ENCODE data around the gene NOS1AP.
"Not testable (repeated sequence)": the region's sequence is repeated elsewhere in the genome, so short reads cannot be mapped to it uniquely, and the experiment has no call there.

Gene NOS1AP

DNA sequence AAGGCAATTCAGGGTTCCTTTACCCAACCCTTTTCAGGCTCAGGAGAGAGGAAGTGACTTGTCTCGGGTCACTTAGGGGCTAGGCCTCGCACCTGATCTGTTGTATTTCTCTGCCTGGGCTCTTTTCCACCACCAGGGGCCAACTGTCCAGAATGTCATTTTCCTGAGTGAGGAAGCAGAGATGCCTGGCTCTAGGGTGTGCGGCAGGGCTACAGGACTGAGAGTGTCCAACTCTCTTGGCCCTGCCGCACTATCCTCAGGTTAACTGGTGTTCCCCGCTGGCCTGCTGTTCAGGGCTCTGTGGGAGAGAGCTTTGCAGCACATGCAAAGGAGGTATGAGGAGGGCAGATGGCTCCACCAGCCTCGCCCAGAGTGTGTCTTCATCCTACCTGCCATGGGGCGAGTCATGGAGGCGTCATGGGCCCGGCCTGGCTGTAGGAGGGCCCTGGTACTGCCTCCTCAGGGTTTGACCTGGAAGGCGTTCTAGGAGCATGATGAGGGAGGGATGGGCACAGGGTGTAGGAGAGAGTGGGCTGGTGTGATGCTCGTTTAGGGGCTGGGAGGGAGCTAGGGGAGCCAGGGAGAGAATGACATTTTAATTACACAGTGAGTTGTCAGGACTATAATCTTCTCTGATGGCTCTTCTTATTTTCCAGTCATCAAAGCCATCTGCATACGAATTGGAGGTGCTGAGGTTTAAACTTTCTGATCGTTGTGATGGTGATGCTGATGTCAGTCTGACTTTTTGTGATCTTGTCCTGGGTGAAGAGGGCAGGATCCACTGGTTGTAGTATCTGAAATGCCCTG lies 128.3 kb downstream of the NOS1AP start:
- DNase-seq = no peak

DNA sequence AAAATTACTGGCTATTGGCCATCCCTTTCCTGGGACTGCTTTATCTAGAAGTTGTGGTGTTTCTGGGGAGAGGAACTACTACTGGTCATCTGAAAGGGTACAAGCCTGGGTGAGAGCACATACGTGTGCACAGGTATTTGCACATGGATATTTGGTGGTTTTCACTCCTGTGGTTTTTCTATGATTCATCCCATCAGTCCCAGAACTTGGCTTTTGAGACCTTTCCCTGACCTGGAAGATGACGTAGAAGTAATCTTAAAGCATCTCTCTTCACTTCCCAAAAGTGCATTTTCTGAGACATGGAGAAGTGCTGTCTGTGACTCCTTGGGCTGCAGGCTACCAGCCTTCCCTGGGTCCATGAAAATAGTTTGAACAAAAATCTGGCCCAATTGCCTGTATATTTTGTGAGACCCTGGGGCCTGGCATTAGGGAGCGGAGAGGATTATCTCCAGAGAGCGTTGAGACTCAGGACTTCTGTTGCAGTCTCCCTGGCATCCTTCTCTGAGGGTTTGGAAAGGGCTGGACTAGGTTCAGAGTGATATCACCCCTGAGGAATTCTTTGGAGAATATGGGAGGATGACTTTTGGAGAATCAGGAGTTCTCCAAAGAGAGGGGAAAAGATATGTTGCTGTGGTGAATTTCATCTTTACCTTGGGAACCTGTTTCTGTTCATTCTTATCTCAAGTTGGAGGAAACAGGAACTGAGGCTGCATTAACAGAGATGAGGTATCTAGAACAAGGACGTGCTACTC lies 130.8 kb downstream of the NOS1AP start:
- DNase-seq = no peak

DNA sequence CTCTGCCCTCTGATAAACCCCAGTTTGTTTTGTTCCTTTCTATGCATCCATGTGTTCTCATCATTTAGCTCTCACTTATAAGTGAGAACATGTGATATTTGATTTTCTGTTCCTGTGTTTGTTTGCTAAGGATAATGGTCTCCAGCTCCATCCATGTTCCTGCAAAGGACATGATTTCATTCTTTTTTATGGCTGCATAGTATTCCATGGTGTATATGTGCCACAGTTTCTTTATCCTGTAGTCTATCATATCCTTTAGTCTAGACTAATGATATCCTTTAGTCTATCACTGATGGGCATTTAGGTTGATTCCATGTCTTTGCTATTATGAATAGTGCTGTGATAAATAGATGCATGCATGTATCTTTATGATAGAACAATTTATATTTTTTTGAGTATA lies 131.6 kb downstream of the NOS1AP start:
- not testable (repeated sequence) for DNase-seq

DNA sequence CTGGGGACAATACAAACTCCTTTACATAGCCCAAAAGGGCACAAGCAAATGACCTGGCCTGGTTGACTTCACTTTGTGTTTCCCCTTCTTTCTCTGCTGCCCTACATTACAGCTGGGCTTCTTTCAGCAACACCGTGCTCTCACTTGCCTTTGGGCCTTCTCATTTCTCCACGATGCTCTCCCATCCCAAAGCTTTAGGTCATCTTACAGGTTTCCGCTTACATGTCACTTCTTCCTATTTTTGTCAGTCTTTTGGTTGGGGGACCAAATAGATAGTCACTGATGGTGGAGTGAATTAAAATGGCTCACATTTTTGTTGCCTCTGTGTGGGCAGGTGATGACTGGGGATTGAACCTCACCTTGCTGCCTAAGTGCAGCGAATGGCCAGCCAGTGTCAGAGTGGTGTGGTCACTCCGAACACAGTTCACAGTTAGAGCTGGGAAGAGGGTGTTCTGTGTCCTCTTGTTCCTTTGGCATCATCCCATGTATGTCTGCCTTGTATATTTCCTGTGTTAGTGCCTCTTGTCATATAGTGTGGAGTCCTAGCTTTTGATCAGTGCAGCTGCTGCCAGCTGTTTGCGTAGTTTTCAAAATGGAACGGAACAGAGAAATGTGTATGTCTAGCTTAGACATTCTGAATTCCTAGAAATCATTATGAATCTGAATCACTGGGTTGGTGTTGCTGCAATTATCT lies 134.8 kb downstream of the NOS1AP start:
- no peak for DNase-seq

DNA sequence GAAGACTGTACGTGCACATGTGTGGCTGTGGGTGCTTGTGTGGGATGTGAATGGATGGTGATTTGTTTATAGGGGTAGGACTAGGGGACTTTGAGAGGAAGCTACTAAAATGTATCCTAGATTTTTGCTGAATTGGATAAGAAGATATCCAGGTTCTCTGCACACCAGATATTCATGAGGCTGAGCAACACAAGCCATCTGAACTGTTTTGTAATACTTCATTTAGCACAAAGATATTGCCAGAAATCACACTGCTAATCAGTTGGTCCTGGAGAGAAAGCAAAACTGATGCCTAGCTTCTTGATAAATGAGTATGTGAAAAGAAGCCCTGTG lies 135.3 kb downstream of the NOS1AP start:
- DNase-seq = no peak

DNA sequence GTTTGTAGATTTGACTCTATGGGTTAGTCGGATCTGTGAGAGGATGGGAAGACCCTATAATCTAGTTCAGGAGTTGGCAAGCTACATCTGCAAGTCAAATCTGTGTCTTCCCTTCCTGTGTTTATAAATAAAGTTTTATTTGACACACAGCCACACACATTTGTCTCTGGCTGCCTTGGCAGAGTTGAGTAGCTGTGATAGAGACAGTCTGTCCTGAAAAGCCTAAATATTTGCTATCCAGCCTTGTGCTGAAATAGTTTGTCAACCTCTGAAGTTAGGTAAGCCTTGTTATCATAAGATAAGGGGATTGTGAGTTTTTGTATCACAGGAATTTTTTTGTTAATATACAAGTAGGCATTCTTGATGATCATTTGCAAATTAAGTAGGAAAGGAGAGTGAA lies 136.8 kb downstream of the NOS1AP start:
- DNase-seq = no peak

DNA sequence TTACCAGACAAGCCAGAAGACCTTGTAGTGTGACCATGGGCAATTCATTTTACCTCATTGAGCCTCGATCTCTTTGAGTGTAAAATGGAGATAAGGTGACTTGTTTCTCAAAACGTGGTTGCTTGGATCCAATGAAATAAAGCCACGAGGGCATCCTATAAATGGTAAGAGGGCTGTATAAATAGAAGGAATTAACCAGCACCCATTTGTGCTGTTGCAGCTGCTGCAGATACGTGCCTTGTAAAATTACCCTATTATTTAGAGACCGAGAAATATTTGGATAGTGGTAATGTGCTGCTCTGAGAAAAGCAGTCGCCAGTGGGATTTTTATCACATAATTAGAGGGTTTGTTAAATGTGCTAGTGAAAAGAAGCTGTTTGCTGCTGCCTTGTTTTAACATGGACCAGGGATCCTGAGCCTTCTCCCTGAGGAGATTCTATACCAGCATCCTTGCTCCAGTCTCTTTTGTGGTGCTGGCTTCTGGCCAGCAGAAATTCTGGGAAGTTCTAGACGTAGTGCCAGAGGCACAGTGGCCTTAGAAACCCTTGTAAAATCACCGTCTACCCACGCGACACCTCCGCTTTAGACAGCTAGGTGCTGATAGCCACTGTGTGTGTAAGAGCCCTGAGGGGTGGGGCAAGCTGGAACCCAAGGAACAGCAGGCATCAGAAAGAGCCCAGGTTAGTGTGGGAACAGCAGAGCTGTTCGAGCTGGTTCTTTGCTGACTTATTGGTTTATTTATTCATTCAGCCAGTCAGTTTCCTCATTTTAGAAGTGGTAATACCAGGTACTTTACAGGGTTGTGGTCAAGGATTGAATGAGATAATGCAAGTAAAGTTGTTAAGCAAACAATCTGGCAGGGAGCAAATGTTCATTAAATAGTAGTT lies 137.5 kb downstream of the NOS1AP start:
- no peak for DNase-seq

DNA sequence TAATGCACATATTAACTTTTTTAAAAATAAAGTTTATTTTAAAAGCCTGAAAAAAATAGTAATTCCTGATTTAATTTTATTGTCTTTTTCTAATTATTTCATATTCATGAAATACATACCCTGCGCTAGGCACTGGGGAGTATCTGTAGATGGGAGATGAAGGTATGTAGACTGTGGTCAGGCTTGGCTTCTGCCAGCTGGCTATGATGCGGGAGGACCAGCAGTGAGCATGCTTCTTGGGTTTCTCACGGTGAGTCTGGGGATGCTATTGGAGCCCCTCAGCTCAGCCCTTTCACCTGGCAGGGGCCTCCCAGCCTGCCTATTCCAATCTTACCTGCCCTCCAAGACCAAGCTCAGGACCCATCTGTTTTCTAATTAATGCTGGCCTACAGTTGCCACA lies 138.4 kb downstream of the NOS1AP start:
- DNase-seq = no peak

DNA sequence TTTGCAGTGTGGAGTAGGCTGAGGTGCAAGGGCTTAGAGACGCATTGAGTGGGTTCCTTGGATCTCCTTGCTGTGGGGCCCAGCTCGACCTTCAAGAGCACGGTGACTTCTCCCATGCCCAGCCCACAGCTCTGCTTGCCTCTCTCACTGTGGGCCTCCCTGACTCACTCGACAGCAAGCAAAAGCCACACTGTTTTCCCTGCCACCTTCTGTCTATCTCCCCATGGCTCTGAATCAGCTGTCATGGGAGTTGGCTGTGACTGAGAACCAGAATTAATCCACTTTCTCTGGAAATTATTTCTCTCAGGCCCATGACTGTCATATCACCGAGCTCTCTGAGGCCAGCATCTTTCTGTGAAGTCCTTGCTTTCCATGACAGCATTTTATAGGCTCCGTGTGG lies 140.7 kb downstream of the NOS1AP start:
- DNase-seq = no peak

DNA sequence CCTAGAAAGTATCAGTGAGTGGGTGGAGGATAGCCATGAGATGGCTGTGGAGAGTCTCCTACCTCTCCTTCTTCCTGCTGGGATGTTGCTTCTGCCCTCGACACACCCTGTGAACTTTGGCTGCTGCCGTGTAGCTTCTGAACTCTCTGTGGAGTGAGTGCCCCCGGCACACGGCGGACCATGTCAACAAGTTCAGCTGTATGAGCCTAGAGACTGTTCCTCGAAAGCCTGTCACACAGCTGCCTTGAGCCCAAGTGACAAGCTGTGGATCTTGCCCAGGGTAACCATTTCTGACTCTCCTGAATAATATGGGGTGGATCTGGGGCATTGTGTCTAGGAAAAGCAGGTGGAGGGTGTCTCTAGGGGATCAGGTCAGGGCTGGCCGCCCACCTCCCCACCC lies 143.2 kb downstream of the NOS1AP start:
- no peak for DNase-seq

DNA sequence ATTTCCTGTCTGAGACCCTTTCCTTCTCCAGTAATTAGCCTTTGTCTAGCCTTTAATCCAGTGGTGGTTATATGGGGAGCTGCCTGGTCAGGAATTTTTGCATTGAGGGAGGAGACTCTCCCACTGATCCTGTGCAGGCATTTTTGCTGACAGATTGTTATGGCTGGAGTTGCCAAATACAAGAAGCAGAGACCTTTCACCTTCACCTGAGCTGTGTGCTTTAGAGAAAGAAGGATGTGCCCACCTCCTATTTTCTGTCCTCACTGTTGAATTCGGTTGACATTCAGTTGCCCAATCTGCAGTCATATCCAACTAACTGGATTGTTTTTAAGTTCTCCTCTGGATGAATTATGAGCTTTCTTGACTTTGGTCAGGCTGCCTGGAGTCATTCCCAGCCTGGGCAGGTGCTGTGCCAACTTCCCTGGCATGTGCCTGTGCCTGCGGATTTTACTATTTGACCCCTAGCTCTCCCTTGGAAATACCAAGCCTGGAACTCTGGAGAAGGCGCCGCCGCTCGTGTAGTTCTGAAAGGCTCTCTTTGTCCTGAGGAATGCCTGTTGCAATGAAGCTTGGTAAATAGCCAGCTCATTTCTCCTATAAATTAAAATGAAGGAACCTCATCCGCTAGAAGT lies 143.9 kb downstream of the NOS1AP start:
- DNase-seq = no peak

DNA sequence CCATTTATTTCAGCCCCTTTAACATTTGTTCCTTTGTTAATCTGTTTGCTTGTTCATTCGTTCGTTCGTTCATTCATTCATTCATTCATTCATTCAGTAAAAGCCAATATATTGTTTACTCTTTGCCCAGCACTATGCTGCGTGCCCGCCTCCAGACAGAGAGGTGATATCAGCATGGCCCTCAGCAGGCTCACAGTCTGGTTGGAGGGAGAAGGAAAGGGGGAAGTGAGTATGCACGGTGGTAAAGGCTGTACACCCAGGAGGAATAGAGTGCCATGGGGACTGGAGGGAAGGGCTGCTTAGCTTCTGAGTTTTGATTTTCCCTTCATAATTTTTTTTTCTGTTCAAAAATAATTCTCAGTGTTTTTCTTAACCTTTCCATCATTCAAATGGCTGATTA lies 144.7 kb downstream of the NOS1AP start:
- DNase-seq = no peak

DNA sequence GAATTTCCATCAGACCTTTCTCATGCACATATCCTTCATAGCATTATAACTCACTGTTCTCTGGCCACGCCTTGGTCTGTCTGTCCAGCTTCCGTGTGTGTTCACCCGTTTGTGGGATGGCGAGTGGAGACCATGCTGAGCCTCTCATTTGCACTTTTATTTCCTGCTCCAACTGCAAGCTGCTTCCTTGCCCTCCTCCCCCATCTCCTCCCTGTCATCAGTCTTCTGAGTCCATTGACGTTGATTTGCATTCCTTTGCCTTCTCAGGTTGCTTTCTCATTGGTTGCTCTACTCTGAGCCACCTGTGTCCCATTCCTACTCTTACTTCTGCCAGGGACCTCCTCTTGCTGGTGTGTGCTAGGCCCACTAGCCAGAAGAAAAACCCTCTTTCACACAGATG lies 146.4 kb downstream of the NOS1AP start:
- no peak for DNase-seq

DNA sequence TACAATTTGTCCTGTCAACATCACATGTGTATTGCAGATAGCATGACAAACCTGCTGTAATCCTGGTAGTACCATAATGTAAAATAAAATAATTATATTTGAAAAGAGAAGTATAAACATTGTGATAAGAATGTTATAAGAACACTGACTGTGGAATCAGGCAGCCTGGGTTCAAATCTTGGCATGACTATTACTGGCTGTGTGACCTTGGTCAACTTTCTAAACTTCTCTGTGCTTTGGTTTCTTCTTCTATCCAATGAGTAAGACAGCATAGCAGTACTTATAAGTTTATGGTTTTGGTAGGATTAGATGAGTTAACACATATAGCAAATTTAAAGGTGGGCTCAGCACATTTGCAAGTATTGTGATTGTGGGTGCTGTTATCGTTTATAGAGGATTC lies 147.1 kb downstream of the NOS1AP start:
- DNase-seq = no peak

DNA sequence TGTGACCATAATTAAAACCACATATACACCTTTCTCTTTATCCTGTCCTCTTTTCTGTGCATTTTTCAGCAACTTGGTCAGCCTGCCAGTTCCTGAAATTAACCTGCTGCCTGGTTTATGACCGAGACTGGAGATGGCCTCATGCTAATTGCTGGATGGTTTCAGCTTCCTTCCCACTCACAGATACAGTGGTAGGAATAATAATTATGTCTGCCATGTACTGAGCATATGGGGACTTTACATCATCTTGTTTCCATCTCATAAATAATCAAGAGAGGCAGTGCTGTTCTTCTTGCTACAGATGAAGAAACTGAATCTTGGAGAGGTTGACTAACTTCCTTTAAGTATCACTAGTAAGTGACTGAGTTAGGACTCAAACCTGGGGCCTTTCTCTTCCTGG lies 148.2 kb downstream of the NOS1AP start:
- DNase-seq = no peak

DNA sequence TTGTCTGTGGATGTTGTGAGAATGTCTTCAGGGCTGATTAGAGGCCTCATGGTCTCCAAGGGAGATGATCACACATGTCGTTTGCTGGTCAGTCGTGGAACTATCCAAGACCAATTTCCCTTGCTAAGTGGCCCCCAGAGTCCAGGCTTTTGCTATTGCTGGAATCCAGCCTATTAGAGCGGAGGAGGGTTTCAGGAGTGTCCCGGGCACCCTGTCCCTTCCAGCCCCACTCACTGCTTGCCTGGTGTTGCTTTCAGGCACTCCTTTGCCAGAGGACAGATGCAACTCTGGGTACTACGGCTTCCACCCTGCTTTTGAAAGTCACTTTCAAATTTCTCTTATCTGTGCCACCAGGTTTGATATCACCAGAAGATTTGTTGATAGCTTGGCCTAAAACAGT lies 149.1 kb downstream of the NOS1AP start:
- no peak for DNase-seq

DNA sequence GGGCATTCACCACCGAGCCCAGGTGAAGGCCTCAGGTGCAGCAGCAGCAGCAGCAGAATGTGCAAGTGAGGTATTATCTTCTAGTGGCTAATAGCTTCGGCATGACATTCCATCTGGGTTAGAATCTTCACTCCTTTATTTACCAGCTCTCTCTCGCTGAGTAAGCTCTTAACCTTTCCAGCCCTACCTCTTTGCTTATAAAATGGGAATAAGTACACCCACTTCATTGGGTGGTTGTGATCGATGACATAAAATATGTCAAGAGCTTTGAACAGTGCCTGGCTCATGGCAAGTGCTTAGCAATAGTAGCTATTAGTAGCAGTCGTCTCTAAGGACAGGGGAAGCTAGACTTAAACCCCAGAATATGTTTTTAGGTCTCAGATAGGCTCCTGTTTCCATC lies 149.5 kb downstream of the NOS1AP start:
- DNase-seq = no peak

DNA sequence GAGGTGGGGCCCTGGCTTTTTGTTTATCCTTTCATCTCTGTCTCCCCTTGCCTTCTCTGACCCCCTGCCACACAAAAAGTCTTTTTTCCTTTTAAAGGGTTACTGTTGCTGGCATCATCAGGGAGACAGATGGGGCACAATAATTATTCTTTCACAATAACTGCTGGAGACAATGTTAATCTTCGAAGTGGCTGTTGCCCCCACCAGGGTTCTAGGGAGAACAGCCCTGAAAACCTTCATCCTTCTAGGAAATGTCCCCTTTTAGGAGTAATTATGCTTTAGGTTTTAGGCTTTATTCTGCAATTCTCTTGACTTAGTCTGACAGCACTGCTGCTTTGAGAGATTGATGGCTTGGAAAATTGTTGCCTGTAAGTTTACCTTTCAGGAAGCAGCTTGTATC lies 150.0 kb downstream of the NOS1AP start:
- no peak for DNase-seq

DNA sequence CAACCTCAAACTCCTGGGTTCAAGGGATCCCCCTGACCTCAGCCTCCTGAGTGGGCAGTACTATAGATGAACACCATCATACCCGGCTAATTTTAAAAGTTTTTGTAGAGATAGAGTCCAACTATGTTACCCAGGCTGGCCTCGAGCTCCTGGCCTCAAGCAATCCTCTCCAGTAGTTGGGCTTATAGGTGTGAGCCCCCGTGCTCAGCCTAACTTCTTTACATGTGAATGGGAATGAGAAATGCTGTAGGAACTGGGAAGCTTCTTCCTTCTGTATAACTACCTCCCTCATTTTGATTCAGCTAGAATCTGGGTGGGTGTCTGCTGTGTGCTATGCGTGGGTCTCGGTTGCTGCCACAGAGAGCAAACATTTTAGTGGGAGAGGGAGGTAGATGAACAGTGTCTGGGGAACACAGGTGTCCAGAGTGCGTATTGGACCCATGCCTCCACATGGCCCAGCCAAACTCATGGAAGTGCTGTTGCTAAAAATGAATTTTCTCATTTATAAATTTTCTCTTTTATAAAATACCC lies 150.6 kb downstream of the NOS1AP start:
- no peak for DNase-seq

DNA sequence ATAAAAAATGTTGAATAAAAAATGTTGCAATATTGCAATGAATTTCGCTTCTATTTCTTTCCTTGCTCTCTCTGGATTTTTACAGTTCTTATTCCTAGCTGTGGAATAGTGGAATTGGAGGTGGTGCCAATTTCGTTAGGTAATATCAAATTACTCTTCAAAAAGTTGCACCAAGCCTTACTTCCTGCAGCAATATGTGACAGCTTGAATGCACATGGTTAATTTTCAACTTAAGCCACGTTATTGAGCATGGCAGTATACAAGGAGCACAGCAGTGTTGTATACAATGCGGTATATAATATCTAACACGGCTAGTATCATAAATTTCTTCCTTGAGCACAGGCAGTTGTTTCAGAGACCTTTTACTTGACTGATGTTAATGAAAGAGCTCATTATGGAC lies 152.5 kb downstream of the NOS1AP start:
- DNase-seq = no peak

DNA sequence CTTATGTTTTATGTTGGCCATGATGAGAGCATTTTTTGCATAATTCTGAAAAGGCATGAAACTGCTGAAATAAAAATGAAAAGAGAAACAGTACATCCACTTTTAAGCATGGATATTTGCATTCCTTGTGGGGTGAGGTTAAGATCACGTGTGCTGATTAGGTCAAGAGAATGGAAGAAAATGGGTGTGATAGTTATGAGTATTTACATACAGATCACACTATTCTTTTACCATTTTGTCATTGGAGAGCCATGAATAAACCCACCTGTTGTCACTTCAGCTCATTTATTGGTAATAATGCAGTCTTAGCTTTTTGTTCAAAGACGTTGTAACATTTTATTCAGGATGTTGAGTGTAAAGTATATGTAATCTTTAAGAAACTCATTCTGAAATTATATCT lies 153.2 kb downstream of the NOS1AP start:
- no peak for DNase-seq

DNA sequence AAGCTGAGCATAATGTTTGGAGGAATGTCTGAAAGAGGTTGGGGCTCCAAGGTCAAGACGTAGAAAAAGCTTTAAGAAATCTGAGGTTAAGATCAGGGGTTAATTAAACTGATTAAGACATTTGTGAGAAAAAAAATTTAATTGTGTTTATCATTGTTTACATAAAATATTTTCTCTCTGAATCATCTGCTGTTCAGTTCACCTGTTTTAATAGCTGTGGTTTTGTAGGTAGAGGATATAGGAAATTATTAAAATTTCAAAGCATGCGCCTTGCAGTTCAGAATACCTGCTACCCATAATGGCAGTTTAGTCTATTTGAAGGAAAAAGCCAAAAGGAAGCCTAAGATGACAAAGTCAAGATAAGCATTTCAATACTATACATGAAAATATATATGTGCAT lies 154.0 kb downstream of the NOS1AP start:
- no peak for DNase-seq

Measured in NCI-H1048 (cell line).